Skin of body (tissue), 2 donors: ENCODE results near the gene ZFHX2. TPM values are rescaled to one million over a fixed set of nuclear protein-coding genes. Genes with fewer than 3 reads are reported as not detected.
"Not testable (repeated sequence)": the region's sequence is repeated elsewhere in the genome, so short reads cannot be mapped to it uniquely, and the experiment has no call there.

ENCODE experiments used
- DNase-seq: peaks from one replicate; lab custom pipeline; 2025; lab: John Stamatoyannopoulos, UW
- total RNA-seq: library from RNA; depleted of rRNA; stranded (reverse); fragments of >200 nt; gene quantifications from one replicate; pipeline ENCODE4 v1.2.3, GENCODE V29; 2014

Gene ZFHX2
- total RNA-seq: 0.39 TPM

- DNase-seq: peak; percentile 12
These were observed at the start of gene ZFHX2 for GRCh38 chr14:23551266-23552028. Gene ZFHX2, minus strand, starts transcription at chr14:23551765. Its CDS starts 16,440 bp downstream, at chr14:23535325.

GRCh38 chr14:23600806-23601205 lies 49.2 kb upstream of the ZFHX2 start:
- no peak for DNase-seq

- DNase-seq: no peak
These were observed 48.8 kb upstream of the ZFHX2 start for GRCh38 chr14:23600322-23600707.

- not testable (repeated sequence) for DNase-seq
These were observed 42.6 kb upstream of the ZFHX2 start for GRCh38 chr14:23594191-23594590.

- DNase-seq: no peak
These were observed 38.6 kb upstream of the ZFHX2 start for GRCh38 chr14:23590198-23590597.

- no peak for DNase-seq
These were observed 38.0 kb upstream of the ZFHX2 start for GRCh38 chr14:23589606-23590005.

GRCh38 chr14:23588884-23589598 lies 37.5 kb upstream of the ZFHX2 start:
- DNase-seq: peak; percentile 81

- DNase-seq: not testable (repeated sequence)
These were observed 33.1 kb upstream of the ZFHX2 start for GRCh38 chr14:23584527-23585203.

GRCh38 chr14:23583761-23584526 lies 32.4 kb upstream of the ZFHX2 start:
- not testable (repeated sequence) for DNase-seq

GRCh38 chr14:23582906-23583760 lies 31.6 kb upstream of the ZFHX2 start:
- no peak for DNase-seq

GRCh38 chr14:23580948-23581281 lies 29.4 kb upstream of the ZFHX2 start:
- DNase-seq: no peak

GRCh38 chr14:23580152-23580926 lies 28.8 kb upstream of the ZFHX2 start:
- no peak for DNase-seq

- DNase-seq: no peak
These were observed 28.2 kb upstream of the ZFHX2 start for GRCh38 chr14:23579739-23580138.

GRCh38 chr14:23579311-23579630 lies 27.7 kb upstream of the ZFHX2 start:
- DNase-seq: no peak

- DNase-seq: no peak
These were observed 27.2 kb upstream of the ZFHX2 start, which contains the start of gene JPH4 for GRCh38 chr14:23578560-23579310. Gene JPH4, minus strand, starts transcription at chr14:23578790. Its CDS starts 1,337 bp downstream, at chr14:23577453.

- DNase-seq: no peak
These were observed 26.3 kb upstream of the ZFHX2 start for GRCh38 chr14:23577710-23578392.

- no peak for DNase-seq
These were observed 25.6 kb upstream of the ZFHX2 start for GRCh38 chr14:23577004-23577681.
